Right atrium auricular region (tissue), 2 donors: ENCODE measurements around the gene RTL1. TPM values are rescaled to one million over a fixed set of nuclear protein-coding genes. Genes with fewer than 3 reads are reported as not detected.

Source experiments
- DNase-seq: peaks from one replicate; pipeline ENCODE4 v3.0.0-alpha.2; 2019; ENCODE audit warnings: low spot score
- H3K27ac ChIP-seq, 2 donors: fragments of 200-600 bp; sonication (generic); 1 replicate in 1 of 2; 2 replicates in 1 of 2; pipeline ENCODE4 v1.5.1; 2016 to 2019
- H3K27me3 ChIP-seq, 2 donors: fragments of 200-600 bp; sonication (generic); one replicate each; pipeline versions ENCODE4 v1.5.1 to v1.6.0; 2017 to 2019
- H3K36me3 ChIP-seq: fragments of 200-600 bp; sonication (generic); one replicate; pipeline ENCODE4 v1.5.1; 2016
- H3K4me1 ChIP-seq, 2 donors: fragments of 200-600 bp; sonication (generic); one replicate each; pipeline versions ENCODE4 v1.5.1 to v1.6.0; 2017 to 2019
- H3K4me3 ChIP-seq, 2 donors: fragments of 200-600 bp; sonication (generic); 1 replicate in 1 of 2; 2 replicates in 1 of 2; pipeline ENCODE4 v1.5.1; 2017 to 2019; ENCODE audit warnings: mild to moderate bottlenecking in 1 of 2, moderate library complexity in 1 of 2
- H3K9me3 ChIP-seq, 2 donors: fragments of 200-600 bp; sonication (generic); one replicate each; pipeline ENCODE4 v1.5.1; 2019
- CTCF ChIP-seq, 2 donors: fragments of 200-600 bp; sonication (generic); IDR thresholded peaks; one replicate each; pipeline ENCODE4 v1.5.1; 2019; ENCODE audit warnings: antibody characterized with exemption in 2 of 2
- total RNA-seq, 2 donors: library from RNA; depleted of rRNA; stranded (reverse); fragments of >200 nt; gene quantifications; one replicate each; pipeline ENCODE4 v1.1.0, GENCODE V29; 2016

The RTL1 gene
- total RNA-seq, 2 donors from 2014 or later, result not detected

DNA sequence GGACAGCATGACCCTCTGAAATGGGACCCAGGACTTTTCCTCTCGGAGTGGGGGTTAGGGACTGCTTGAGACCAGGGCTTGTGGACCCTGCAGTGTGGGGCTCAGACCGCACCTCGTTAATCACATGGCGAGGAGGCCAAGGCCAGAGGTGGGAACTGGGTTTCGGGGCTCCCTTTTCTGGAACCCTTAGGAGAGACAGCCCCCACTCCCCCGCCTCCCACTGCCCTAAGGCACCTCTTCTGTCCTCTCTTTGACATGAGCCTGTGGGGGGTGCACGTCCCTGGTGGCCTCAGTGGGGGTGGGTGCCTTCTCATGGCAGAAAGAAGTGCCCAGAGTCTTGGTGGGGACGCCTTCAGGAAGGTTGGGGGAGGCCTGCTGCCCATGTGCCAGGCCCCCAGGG, 24.3 kb downstream of the RTL1 start:
- no peak overlapping the region for H3K4me3 ChIP-seq
- H3K9me3 ChIP-seq, result no peaks in the 10 kb centered on the region
- no peaks in the 10 kb centered on the region for H3K36me3 ChIP-seq
- H3K4me1 ChIP-seq, result no peaks in the 10 kb centered on the region
- no peak overlapping the region for H3K27ac ChIP-seq
- no peaks in the 10 kb centered on the region for H3K27me3 ChIP-seq
- no peak for DNase-seq
- no peak for TF ChIP-seq CTCF (IDR thresholded peaks at IDR 0.05)

DNA sequence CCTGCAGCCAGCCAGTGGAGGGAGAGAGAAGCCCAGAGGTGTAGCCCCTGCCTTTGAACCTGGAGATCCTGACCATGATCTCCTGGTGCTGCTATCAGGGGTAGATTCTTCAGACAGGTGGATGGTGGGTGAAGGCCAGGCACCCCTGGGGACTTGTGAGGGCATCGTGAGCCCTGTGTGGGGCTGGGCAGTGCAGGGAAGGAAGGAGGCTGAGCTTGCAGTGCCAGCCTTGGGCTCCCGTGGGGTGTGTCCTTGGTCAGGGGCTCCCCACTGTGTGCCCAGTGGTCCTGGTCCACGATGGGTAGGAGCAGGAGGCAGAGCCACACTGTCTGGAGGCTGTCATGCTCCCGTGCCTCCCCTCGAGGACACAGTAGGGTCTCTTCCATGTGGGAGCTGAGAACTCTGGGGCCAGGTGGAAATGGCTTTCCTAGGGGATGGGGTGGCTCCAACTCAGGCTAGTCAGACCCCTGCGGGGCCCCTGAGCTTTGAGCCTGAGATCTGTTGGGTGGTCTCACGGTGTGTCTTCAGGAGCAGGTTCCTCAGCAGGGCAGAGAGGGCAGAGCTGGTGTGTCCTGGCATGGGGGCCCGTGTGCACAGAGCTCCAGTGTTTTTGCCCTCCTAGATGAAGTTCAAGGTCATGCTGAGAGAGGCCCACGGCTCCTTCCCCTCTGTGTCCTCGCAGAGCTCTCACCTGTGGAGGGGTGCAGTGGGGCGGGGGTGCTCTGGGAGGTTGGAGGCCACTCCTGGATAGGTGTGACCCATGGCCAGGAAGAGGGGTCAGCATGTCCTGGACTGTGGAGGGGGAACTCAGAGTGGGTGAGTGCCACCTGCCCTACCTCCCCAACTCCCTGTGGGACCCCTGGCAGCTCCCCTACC, 25.0 kb downstream of the RTL1 start:
- DNase-seq, result no peak
- no peak overlapping the region for H3K4me3 ChIP-seq
- no peaks in the 10 kb centered on the region for H3K27me3 ChIP-seq
- H3K27ac ChIP-seq, result no peak overlapping the region
- H3K36me3 ChIP-seq, result no peaks in the 10 kb centered on the region
- TF ChIP-seq CTCF (IDR thresholded peaks at IDR 0.05), result no peak
- no peaks in the 10 kb centered on the region for H3K4me1 ChIP-seq
- H3K9me3 ChIP-seq, result no peaks in the 10 kb centered on the region

DNA sequence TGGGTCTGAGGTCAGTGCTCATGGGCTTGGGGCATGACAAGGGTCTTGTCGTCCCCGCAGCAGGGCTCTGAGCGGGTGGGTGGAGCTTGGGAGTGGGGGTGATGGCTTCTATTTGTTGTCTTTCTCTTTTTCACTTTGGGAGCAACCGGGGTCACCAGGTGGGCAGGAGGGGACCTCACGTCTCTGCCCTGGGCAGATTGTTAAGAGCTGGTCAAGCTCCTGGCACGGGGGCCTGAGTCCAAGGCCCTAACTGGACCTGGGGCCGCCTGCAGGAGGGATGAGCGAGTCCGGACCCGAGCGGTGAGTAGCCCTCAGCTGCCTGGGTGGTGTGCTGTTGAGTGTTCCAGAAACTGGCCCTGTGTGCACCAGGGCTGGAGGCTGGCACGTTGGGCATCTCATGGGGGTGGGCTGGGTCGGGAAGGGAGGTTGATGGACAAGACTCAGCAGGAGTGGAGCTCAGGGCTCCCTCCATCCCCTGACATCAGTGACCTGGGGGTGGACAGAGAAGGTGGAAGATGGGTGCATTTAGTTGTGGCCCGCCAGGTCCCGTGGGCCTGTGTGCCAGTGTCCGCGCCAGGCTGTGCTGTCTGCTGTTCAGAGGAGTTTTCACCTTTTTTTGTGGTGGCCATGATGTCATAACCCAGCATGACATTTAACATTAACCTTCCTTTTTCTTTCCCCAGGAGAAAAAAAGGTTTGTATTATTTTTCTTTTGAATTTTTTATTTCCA, 27.5 kb downstream of the RTL1 start:
- Histone ChIP-seq H3K4me3 (no peak overlapping the region), H3K27ac (no peak overlapping the region), H3K27me3 (no peaks in the 10 kb centered on the region), H3K4me1 (no peaks in the 10 kb centered on the region), H3K9me3 (no peaks in the 10 kb centered on the region), H3K36me3 (no peaks in the 10 kb centered on the region)
- TF ChIP-seq CTCF (IDR thresholded peaks at IDR 0.05), result no peak
- DNase-seq, result no peak

GRCh38 chr14:100875126-100875525, 28.4 kb downstream of the RTL1 start:
- no peaks in the 10 kb centered on the region for H3K9me3 ChIP-seq
- H3K4me1 ChIP-seq, result no peaks in the 10 kb centered on the region
- no peaks in the 10 kb centered on the region for H3K27me3 ChIP-seq
- H3K4me3 ChIP-seq, result no peak overlapping the region
- H3K36me3 ChIP-seq, result no peaks in the 10 kb centered on the region
- no peak overlapping the region for H3K27ac ChIP-seq
- no peak for DNase-seq
- TF ChIP-seq CTCF (IDR thresholded peaks at IDR 0.05), result no peak

GRCh38 chr14:100874411-100875091, 29.0 kb downstream of the RTL1 start:
- Histone ChIP-seq H3K27me3 (no peaks in the 10 kb centered on the region), H3K36me3 (no peaks in the 10 kb centered on the region), H3K9me3 (no peaks in the 10 kb centered on the region), H3K4me3 (no peak overlapping the region), H3K4me1 (no peaks in the 10 kb centered on the region), H3K27ac (no peak overlapping the region)
- no peak for DNase-seq
- TF ChIP-seq CTCF (IDR thresholded peaks at IDR 0.05), result no peak
